ENCODE measurements around the gene BARX2. TPM values are rescaled to one million over a fixed set of nuclear protein-coding genes. Genes with fewer than 3 reads are reported as not detected.

Gene BARX2
- total RNA-seq, 3 donors from 2014 or later, result 0.11 to 0.87 (median 0.28) TPM

GRCh38 chr11:129402206-129403171, 26.8 kb downstream of the BARX2 start:
- DNase-seq (no peak), ATAC-seq (no peak)
- Mint-ChIP-seq H3K9me3 (no peaks in the 10 kb centered on the region), H3K36me3 (ENCODE audit: insufficient read depth) (no peaks in the 10 kb centered on the region), H3K4me1 (ENCODE audit: low read depth) (no peaks in the 10 kb centered on the region), H3K27me3 (ENCODE audit: low read depth) (peaks cover 3% of the 10 kb centered on the region), H3K4me3 (no peak overlapping the region)

DNA sequence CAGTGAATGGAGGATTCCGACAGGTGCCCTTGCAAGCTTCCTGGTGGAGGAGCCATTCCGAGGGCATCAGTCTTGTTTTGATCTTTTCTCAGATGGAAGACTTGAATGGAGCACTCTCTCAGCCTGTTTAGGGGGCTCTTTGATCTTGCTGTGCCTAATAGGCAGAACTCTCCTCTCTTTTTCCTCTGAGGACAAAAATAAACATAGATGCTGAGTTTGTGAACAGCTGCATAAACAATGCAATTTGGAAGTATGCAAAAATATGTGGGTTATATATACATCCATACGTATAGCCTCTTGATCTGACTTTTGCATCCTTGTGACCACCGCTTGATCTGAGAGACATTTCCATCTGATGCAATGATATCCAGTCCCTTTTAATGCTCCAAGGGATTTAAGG, 29.1 kb downstream of the BARX2 start:
- no peak for ATAC-seq
- Mint-ChIP-seq H3K9me3 (no peaks in the 10 kb centered on the region), H3K27me3 (ENCODE audit: low read depth) (no peaks in the 10 kb centered on the region), H3K4me1 (ENCODE audit: low read depth) (no peaks in the 10 kb centered on the region), H3K36me3 (ENCODE audit: insufficient read depth) (no peaks in the 10 kb centered on the region), H3K4me3 (no peak overlapping the region)
- DNase-seq, result no peak

DNA sequence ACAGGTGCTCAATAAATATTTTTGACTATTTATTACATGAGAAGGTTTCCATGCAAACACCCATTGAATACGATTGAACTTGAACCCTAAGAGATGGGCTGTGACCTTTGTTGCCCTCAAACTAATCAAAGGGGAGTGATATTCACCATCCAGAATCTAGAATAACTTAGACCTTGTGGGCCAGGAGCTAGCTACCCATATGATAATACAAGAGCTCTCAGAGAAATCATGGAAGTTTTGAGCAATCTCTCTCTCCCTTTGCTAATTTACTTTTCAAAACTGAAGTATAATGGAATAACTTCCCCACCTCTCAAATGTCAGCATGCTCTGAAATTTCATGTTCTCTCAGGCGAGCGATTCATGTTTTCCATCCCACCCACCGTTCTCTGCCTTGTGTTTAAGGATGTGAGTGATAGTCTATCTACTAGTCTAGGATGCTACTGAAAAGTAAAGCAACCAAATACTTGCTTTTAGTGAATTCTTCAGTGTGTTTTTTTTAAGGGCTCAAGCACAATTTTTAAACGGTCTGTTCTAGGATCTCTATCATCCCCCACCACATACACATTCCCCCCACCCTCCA, 33.3 kb downstream of the BARX2 start:
- DNase-seq (no peak), ATAC-seq (no peak)
- Mint-ChIP-seq H3K9me3 (no peaks in the 10 kb centered on the region), H3K4me1 (ENCODE audit: low read depth) (no peaks in the 10 kb centered on the region), H3K4me3 (no peak overlapping the region), H3K27me3 (ENCODE audit: low read depth) (no peaks in the 10 kb centered on the region), H3K36me3 (ENCODE audit: insufficient read depth) (no peaks in the 10 kb centered on the region)

DNA sequence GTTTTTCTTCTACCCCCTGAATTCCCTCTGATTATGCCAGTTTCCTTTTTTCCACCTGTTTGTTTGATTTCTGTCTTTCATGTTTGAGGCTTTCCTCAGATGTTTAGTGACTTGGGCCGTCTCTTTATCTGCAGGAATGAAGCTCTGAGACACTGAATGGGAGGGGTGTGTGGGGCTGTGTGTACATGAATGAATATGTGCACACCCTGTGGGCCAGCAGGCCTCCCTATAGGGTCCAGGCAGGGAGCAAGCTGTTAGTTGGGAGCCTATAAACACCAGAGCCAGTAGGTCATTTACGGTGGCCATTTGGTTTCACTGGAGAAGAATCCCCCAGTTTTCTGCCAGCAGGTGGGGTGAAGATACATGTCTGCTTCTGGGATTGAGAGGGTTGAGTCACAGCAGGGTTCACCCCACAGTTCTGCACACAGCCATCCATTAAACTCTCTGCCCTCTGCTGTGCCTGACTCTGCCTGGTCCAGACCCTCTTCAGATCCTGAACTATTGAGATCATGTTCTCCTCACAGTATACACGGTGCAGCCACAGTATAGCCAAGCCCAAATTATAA, 34.8 kb downstream of the BARX2 start:
- no peak overlapping the region for H3K4me3 Mint-ChIP-seq
- H3K9me3 Mint-ChIP-seq, result no peaks in the 10 kb centered on the region
- no peaks in the 10 kb centered on the region for H3K27me3 Mint-ChIP-seq (ENCODE audit: low read depth)
- DNase-seq (no peak), ATAC-seq (no peak)
- no peaks in the 10 kb centered on the region for H3K4me1 Mint-ChIP-seq (ENCODE audit: low read depth)
- H3K36me3 Mint-ChIP-seq (ENCODE audit: insufficient read depth), result no peaks in the 10 kb centered on the region

DNA sequence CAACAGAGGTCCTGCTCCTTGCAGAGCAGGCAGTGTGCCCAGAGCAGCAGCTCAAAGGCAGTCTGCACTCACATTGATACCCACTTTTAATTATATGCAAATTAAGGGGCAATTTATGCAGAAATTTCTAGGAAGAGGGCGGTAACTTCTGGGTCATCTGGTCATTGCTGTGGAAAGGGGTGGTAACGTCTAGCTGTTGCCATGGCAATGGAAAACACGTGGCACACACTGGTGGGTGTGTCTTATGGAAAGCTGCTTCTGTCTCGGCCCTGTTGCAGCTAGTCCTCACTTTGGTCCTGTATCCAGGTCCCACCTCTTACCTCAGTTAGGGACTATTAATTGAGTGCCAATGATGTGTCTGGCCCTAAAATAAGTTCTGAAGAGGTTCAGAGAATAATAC, 36.8 kb downstream of the BARX2 start:
- Mint-ChIP-seq H3K9me3 (no peaks in the 10 kb centered on the region), H3K4me1 (ENCODE audit: low read depth) (no peaks in the 10 kb centered on the region), H3K27me3 (ENCODE audit: low read depth) (no peaks in the 10 kb centered on the region), H3K36me3 (ENCODE audit: insufficient read depth) (no peaks in the 10 kb centered on the region), H3K4me3 (no peak overlapping the region)
- no peak for ATAC-seq
- no peak for DNase-seq

DNA sequence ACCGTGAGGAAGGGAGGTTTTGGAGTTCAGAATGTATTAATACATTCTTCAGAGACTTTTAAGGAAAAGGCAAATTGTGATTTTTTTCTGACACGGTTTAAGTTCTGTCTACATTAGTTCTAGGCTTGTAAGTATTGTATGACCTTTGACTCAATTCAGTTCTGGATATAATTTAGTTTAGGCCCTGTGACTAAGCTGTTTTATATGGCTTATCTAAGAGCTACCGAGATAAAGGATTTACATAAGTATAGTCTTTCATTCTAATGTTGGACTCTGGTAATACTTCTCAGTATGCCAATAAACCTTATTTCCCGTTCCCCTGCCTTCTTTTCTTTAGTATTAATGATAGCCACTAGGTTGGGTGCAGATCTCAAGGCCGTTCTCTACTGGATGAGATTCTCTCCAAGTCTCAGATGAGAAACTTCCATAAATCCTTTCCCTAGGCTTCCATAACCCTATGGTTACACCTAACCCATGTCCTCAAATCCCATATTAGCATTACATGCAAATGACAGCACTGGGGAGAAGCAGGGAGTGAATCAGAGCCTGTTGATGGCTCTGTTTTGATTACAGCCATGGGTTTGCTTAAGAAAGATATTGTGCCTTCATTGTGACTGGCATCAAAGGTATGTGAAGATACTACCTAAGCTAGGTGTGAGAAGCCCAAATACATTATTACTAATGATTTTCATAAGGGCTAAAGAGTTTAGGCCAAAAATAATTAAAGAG, 38.7 kb downstream of the BARX2 start:
- H3K4me3 Mint-ChIP-seq, result no peak overlapping the region
- no peak for DNase-seq
- H3K27me3 Mint-ChIP-seq (ENCODE audit: low read depth), result no peaks in the 10 kb centered on the region
- H3K4me1 Mint-ChIP-seq (ENCODE audit: low read depth), result peaks cover 2% of the 10 kb centered on the region
- no peak for ATAC-seq
- H3K36me3 Mint-ChIP-seq (ENCODE audit: insufficient read depth), result no peaks in the 10 kb centered on the region
- no peaks in the 10 kb centered on the region for H3K9me3 Mint-ChIP-seq

GRCh38 chr11:129416080-129416820, 40.6 kb downstream of the BARX2 start:
- no peak for DNase-seq
- H3K9me3 Mint-ChIP-seq, result no peaks in the 10 kb centered on the region
- no peaks in the 10 kb centered on the region for H3K27me3 Mint-ChIP-seq (ENCODE audit: low read depth)
- H3K4me3 Mint-ChIP-seq, result no peak overlapping the region
- H3K36me3 Mint-ChIP-seq (ENCODE audit: insufficient read depth), result no peaks in the 10 kb centered on the region
- no peak for ATAC-seq
- peaks cover 2% of the 10 kb centered on the region for H3K4me1 Mint-ChIP-seq (ENCODE audit: low read depth)

DNA sequence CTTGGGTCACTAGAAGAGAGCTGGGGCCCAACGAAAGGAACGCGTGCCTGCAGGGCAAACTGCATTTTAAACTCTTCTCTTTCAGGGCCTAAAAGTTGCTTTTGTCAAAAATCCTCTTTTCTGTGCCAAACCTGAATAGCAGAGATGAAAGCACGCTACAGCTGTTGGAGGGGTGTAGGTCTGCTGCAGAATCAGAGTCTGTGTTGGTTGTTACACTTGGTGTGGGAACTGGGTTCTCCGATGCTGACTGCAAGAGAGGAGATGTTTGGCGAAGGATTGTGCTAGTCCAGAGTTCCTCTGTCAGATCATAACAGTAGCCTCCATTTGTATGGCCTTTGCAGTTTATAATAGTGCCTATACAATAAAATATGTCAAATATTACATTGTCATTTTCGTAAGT, 41.8 kb downstream of the BARX2 start:
- H3K36me3 Mint-ChIP-seq (ENCODE audit: insufficient read depth), result no peaks in the 10 kb centered on the region

DNA sequence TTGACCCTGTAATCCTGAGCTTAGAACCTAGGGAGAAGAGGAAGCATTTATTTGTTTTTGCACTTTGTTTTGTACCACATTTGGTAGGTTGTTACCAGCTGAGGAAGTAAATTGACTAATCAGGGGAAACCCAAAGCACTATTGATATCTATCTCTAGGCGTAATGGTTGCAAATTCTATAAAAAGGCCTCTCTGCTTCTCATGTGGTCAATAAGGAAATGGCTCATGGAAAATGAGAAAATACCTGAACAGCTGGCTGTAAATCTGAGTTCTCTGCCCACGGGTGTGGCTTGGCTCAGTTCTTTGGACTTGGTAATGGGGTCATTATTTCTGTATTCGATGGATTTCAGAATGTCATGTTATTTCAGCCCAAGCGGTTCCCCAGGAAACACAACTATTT, 42.4 kb downstream of the BARX2 start:
- ATAC-seq (no peak), DNase-seq (no peak)
- no peaks in the 10 kb centered on the region for H3K27me3 Mint-ChIP-seq (ENCODE audit: low read depth)
- H3K4me3 Mint-ChIP-seq, result no peak overlapping the region
- H3K9me3 Mint-ChIP-seq, result no peaks in the 10 kb centered on the region
- H3K4me1 Mint-ChIP-seq (ENCODE audit: low read depth), result peaks cover 2% of the 10 kb centered on the region
- no peaks in the 10 kb centered on the region for H3K36me3 Mint-ChIP-seq (ENCODE audit: insufficient read depth)

More for the DNA sequence above, 41.8 kb downstream of the BARX2 start:
- H3K4me3 Mint-ChIP-seq, result no peak overlapping the region
- DNase-seq (no peak), ATAC-seq (no peak)
- H3K27me3 Mint-ChIP-seq (ENCODE audit: low read depth), result no peaks in the 10 kb centered on the region
- H3K4me1 Mint-ChIP-seq (ENCODE audit: low read depth), result peaks cover 2% of the 10 kb centered on the region
- no peaks in the 10 kb centered on the region for H3K9me3 Mint-ChIP-seq

DNA sequence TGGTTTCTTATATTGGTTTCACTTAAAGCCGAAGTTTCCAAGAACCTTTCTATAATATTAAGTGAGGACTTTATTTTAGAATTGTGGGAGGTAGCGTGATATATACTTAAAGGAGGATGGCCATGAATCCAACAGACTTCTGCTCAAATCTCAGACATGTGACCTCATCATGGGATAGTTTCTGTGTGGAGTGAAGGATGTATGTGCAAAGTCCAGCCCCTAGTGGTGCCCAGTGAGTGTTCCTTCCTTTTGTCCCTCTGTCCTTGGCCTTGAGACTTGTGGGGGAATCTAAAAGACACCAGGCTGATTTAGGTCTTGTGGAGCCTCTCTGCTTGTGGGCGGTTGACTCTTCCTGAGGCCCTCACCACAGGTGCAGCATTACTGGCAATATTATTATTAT, 43.7 kb downstream of the BARX2 start:
- ATAC-seq (no peak), DNase-seq (no peak)
- no peaks in the 10 kb centered on the region for H3K36me3 Mint-ChIP-seq (ENCODE audit: insufficient read depth)
- no peak overlapping the region for H3K4me3 Mint-ChIP-seq
- peaks cover 2% of the 10 kb centered on the region for H3K4me1 Mint-ChIP-seq (ENCODE audit: low read depth)
- no peaks in the 10 kb centered on the region for H3K9me3 Mint-ChIP-seq
- H3K27me3 Mint-ChIP-seq (ENCODE audit: low read depth), result peaks cover 4% of the 10 kb centered on the region

DNA sequence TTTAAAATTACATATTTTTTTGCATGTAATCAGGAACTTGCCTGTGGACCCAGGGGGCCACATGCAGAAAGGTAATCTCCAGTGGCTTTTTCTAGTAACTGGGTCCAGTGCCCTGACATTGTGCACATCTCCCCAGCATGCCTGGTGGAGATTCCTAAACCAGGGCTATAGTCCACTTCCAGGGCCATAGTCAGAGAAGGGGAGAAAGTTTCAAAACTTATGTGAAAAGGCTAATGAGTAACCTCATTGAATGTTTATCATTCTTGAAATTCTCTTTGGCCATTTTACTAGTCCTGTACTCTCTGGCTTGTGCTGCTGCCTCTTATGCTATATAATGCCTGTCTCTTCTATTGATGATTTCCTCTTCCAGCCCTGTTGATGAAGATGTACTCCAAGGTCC, 47.8 kb downstream of the BARX2 start:
- Mint-ChIP-seq H3K36me3 (ENCODE audit: insufficient read depth) (no peaks in the 10 kb centered on the region), H3K9me3 (no peaks in the 10 kb centered on the region), H3K4me3 (no peak overlapping the region), H3K4me1 (ENCODE audit: low read depth) (no peaks in the 10 kb centered on the region), H3K27me3 (ENCODE audit: low read depth) (peaks cover 4% of the 10 kb centered on the region)
- no peak for ATAC-seq
- no peak for DNase-seq

DNA sequence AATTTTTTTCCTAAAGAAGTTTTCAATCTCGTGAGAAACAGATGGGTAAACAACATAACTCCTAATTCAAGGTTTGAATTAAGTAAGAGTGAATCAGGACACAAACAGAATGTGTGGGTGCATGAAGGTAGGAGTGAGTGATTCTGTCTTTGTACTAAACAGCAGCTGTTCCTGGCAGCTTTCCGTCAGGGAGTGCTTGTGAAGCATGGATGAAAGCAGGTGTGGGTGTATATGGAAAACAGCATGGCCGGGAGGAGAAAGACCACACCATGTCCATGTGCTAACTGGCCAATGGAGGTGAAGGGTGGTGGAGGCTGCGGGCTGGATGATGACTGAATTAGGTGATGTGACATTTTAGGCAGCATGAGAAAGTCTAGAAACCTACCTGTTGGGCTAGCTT, 49.6 kb downstream of the BARX2 start:
- no peaks in the 10 kb centered on the region for H3K4me1 Mint-ChIP-seq (ENCODE audit: low read depth)
- no peaks in the 10 kb centered on the region for H3K36me3 Mint-ChIP-seq (ENCODE audit: insufficient read depth)
- peaks cover 4% of the 10 kb centered on the region for H3K27me3 Mint-ChIP-seq (ENCODE audit: low read depth)
- H3K4me3 Mint-ChIP-seq, result no peak overlapping the region
- DNase-seq, result no peak
- no peak for ATAC-seq
- H3K9me3 Mint-ChIP-seq, result no peaks in the 10 kb centered on the region

GRCh38 chr11:129426038-129426437, 50.4 kb downstream of the BARX2 start:
- Mint-ChIP-seq H3K9me3 (peaks cover 2% of the 10 kb centered on the region), H3K4me3 (no peak overlapping the region), H3K36me3 (ENCODE audit: insufficient read depth) (no peaks in the 10 kb centered on the region), H3K4me1 (ENCODE audit: low read depth) (no peaks in the 10 kb centered on the region), H3K27me3 (ENCODE audit: low read depth) (peaks cover 8% of the 10 kb centered on the region)
- no peak for ATAC-seq
- no peak for DNase-seq

DNA sequence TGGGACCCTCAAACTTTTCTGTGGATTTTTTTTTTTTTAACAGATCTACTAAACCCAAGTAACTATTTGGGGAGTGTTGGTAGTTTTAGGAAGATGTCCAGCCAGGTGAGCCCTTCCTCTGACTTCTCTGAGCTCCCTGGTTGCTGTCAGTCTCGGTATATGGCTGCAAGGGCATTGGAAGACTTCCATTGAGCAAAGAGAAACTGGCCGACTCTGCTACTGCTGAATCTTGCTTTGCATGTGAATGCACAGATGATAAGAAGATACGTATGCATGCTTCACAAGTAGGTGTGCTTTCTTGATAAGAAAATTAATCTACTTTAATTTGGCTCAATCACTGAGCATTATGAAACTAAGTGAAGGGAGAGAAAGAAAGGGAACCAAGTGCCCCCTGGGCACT, 51.1 kb downstream of the BARX2 start:
- no peak for DNase-seq
- peaks cover 8% of the 10 kb centered on the region for H3K27me3 Mint-ChIP-seq (ENCODE audit: low read depth)
- no peaks in the 10 kb centered on the region for H3K36me3 Mint-ChIP-seq (ENCODE audit: insufficient read depth)
- peaks cover 5% of the 10 kb centered on the region for H3K9me3 Mint-ChIP-seq
- no peaks in the 10 kb centered on the region for H3K4me1 Mint-ChIP-seq (ENCODE audit: low read depth)
- ATAC-seq, result no peak
- H3K4me3 Mint-ChIP-seq, result no peak overlapping the region
